AG09309 (cell line): ENCODE results near the gene SUGCT.

Experiments used
- DNase-seq: peaks from one replicate; pipeline ENCODE4 v3.0.0-alpha.2; 2010; ENCODE audit warnings: low read depth
- H3K4me3 ChIP-seq: 2 replicates; pipeline ENCODE4 v1.5.1; 2011; ENCODE audit warnings: mild to moderate bottlenecking, low read depth, low read length, moderate library complexity; ENCODE audit not compliant: control insufficient read depth
- TF ChIP-seq, protein P1 (sequence below): IDR thresholded peaks from 2 replicates; pipeline ENCODE4 v1.5.1; 2011; ENCODE audit warnings: mild to moderate bottlenecking, low read depth, low read length, inconsistent platforms; ENCODE audit not compliant: insufficient read depth, control insufficient read depth; ENCODE audit errors: missing control alignments

SUGCT gene

DNA sequence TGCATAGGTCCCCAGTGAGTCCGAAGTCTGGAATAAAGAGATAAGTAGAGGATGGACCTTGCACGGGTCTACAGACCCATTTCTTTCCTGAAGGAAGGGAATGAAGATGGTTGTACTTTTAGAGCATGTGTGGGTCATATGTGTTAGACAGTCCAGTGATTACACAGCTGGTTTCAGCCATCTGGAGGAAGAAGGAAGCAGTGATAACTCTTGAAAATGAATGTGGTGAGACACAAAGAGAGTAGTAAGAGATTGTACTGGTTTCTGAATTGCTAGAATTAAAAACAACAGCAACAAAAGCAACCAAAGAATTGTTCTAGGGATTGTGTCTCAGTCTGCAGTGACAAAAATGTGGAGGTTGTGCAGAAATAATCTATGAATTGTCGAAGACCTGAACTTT lies 258.9 kb downstream of the SUGCT start:
- TF ChIP-seq, protein P1, sequence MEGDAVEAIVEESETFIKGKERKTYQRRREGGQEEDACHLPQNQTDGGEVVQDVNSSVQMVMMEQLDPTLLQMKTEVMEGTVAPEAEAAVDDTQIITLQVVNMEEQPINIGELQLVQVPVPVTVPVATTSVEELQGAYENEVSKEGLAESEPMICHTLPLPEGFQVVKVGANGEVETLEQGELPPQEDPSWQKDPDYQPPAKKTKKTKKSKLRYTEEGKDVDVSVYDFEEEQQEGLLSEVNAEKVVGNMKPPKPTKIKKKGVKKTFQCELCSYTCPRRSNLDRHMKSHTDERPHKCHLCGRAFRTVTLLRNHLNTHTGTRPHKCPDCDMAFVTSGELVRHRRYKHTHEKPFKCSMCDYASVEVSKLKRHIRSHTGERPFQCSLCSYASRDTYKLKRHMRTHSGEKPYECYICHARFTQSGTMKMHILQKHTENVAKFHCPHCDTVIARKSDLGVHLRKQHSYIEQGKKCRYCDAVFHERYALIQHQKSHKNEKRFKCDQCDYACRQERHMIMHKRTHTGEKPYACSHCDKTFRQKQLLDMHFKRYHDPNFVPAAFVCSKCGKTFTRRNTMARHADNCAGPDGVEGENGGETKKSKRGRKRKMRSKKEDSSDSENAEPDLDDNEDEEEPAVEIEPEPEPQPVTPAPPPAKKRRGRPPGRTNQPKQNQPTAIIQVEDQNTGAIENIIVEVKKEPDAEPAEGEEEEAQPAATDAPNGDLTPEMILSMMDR: no peak
- DNase-seq: no peak
- H3K4me3 ChIP-seq: no peak overlapping the region

- TF ChIP-seq, protein P1: no peak
- no peak for DNase-seq
- no peak overlapping the region for H3K4me3 ChIP-seq
Measured at GRCh38 chr7:40394400-40394799, 259.6 kb downstream of the SUGCT start.

DNA sequence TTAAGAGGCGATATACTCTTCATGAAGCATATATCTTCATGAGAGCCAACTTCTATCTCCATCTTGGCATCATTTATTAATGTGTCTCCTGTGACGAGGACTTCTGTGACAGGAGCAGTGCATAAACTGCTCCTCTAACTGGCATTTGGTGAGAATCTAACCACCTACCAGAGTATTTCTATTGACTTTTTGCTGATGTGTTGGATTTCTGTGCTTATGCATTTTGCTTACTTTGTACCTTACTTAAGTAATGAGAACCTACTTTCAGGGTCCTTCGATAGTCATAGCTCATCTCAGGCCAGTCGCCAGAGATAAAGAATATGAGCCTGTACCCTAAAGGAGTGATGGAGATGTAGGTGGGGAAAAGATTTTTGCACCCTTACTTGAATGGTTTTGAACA lies 265.7 kb downstream of the SUGCT start:
- TF ChIP-seq, protein P1: no peak
- no peak overlapping the region for H3K4me3 ChIP-seq
- no peak for DNase-seq

GRCh38 chr7:40401406-40401805 lies 266.6 kb downstream of the SUGCT start:
- TF ChIP-seq, protein P1: no peak
- DNase-seq: no peak

DNA sequence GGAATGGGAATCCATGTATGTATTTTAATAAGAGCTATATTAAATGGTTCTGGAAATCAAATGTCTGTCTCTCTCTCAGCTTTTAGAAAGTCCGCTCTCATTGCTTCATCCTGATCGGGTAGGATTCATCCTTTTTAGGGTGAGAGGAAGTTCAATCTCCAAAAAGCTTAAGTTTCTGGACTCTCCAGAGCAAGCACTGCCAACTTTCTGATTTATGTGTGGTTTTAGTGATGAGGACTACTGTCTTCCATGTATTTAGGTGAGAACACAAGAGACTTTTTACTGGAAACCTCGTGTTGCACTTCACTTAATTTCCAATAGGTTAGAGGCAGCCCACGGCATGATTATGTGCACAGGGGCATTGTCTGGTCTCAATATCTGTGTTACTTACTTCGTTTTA lies 267.9 kb downstream of the SUGCT start:
- DNase-seq: no peak
- TF ChIP-seq, protein P1: no peak
- H3K4me3 ChIP-seq: no peak overlapping the region

More at GRCh38 chr7:40401406-40401805, 266.6 kb downstream of the SUGCT start:
- H3K4me3 ChIP-seq: no peak overlapping the region

GRCh38 chr7:40403703-40404476 lies 269.1 kb downstream of the SUGCT start:
- TF ChIP-seq, protein P1: no peak
- H3K4me3 ChIP-seq: no peak overlapping the region
- no peak for DNase-seq
